ENCODE data around the gene P2RY2. TPM values are rescaled to one million over a fixed set of nuclear protein-coding genes. Genes with fewer than 3 reads are reported as not detected.

The P2RY2 gene
- total RNA-seq, 1 donor, result under 0.01 TPM

DNA sequence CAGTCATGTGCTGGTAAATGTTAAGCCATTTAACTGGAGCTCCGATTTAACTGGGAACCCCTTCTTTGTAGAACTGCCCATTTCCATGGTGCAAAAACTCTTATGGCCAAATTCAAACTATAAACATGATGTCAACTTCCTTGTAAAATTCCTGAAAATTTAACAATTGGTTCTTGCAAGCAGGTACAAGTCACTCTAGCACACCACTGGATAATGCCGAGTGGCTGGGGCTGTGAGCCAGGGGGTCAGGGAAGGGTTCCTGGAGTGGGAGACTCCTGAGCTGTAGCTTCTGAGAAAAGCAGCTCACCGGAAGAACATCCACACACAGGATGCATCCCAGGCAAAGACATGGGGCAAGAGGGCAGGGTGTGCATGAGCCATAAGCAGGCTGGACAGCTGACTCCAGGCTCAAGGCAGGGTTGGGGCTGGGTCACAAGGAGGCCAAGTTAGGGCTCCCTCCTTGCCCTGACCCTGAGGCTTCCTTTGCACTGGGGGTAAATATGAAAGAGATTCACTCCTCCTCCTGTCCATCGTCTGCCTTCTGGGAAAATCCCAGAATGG is 18.2 kb downstream of the P2RY2 start:
- TF ChIP-seq, protein P1, sequence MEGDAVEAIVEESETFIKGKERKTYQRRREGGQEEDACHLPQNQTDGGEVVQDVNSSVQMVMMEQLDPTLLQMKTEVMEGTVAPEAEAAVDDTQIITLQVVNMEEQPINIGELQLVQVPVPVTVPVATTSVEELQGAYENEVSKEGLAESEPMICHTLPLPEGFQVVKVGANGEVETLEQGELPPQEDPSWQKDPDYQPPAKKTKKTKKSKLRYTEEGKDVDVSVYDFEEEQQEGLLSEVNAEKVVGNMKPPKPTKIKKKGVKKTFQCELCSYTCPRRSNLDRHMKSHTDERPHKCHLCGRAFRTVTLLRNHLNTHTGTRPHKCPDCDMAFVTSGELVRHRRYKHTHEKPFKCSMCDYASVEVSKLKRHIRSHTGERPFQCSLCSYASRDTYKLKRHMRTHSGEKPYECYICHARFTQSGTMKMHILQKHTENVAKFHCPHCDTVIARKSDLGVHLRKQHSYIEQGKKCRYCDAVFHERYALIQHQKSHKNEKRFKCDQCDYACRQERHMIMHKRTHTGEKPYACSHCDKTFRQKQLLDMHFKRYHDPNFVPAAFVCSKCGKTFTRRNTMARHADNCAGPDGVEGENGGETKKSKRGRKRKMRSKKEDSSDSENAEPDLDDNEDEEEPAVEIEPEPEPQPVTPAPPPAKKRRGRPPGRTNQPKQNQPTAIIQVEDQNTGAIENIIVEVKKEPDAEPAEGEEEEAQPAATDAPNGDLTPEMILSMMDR (IDR thresholded peaks at IDR 0.05; ENCODE audit: insufficient read depth, low read depth, low read length), result no peak
- no peak for DNase-seq (ENCODE audit: low read depth)
- no peak overlapping the region for H3K4me3 ChIP-seq (ENCODE audit: low read depth, low read length)

GRCh38 chr11:73236854-73237253 is 18.8 kb downstream of the P2RY2 start:
- peak; percentile 34 for DNase-seq (ENCODE audit: low read depth)
- TF ChIP-seq, protein P1 (IDR thresholded peaks at IDR 0.05; ENCODE audit: insufficient read depth, low read depth, low read length), result peak; percentile 69
- H3K4me3 ChIP-seq (ENCODE audit: low read depth, low read length), result no peak overlapping the region

GRCh38 chr11:73237471-73238290 is 19.6 kb downstream of the P2RY2 start:
- no peak overlapping the region for H3K4me3 ChIP-seq (ENCODE audit: low read depth, low read length)
- TF ChIP-seq, protein P1 (IDR thresholded peaks at IDR 0.05; ENCODE audit: insufficient read depth, low read depth, low read length), result no peak
- DNase-seq (ENCODE audit: low read depth), result peak; percentile 32

GRCh38 chr11:73239111-73239521 is 21.0 kb downstream of the P2RY2 start:
- TF ChIP-seq, protein P1 (IDR thresholded peaks at IDR 0.05; ENCODE audit: insufficient read depth, low read depth, low read length), result no peak
- no peak overlapping the region for H3K4me3 ChIP-seq (ENCODE audit: low read depth, low read length)
- DNase-seq (ENCODE audit: low read depth), result no peak

GRCh38 chr11:73239571-73240189 is 21.6 kb downstream of the P2RY2 start:
- no peak for DNase-seq (ENCODE audit: low read depth)
- TF ChIP-seq, protein P1 (IDR thresholded peaks at IDR 0.05; ENCODE audit: insufficient read depth, low read depth, low read length), result no peak
- H3K4me3 ChIP-seq (ENCODE audit: low read depth, low read length), result no peak overlapping the region

- peak; percentile 41 for DNase-seq (ENCODE audit: low read depth)
- no peak overlapping the region for H3K4me3 ChIP-seq (ENCODE audit: low read depth, low read length)
- TF ChIP-seq, protein P1 (IDR thresholded peaks at IDR 0.05; ENCODE audit: insufficient read depth, low read depth, low read length), result no peak
Measured at GRCh38 chr11:73240190-73240781, 22.2 kb downstream of the P2RY2 start.
